HK-2 (cell line): Measurements from ENCODE around the gene RREB1.

Experiments
- DNase-seq: peaks from one replicate; pipeline ENCODE4 v3.0.0-alpha.2; 2018; ENCODE audit not compliant: unreplicated experiment

RREB1 gene

GRCh38 chr6:7193122-7193521 lies 85.4 kb downstream of the RREB1 start:
- no peak for DNase-seq

- no peak for DNase-seq
Measured at GRCh38 chr6:7194657-7195056, 86.9 kb downstream of the RREB1 start.

- DNase-seq, result no peak
Measured at GRCh38 chr6:7195339-7196018, 87.7 kb downstream of the RREB1 start.

GRCh38 chr6:7196019-7196402 lies 88.2 kb downstream of the RREB1 start:
- DNase-seq, result no peak

- DNase-seq, result no peak
Measured at GRCh38 chr6:7196685-7197283, 89.0 kb downstream of the RREB1 start.

GRCh38 chr6:7197747-7198146 lies 90.0 kb downstream of the RREB1 start:
- DNase-seq, result no peak

- no peak for DNase-seq
Measured at GRCh38 chr6:7198833-7199800, 91.4 kb downstream of the RREB1 start.

GRCh38 chr6:7200598-7201443 lies 93.1 kb downstream of the RREB1 start:
- no peak for DNase-seq

GRCh38 chr6:7201444-7201731 lies 93.6 kb downstream of the RREB1 start:
- no peak for DNase-seq

- no peak for DNase-seq
Measured at GRCh38 chr6:7201732-7202541, 94.2 kb downstream of the RREB1 start.

GRCh38 chr6:7202950-7203349 lies 95.2 kb downstream of the RREB1 start:
- DNase-seq, result no peak

- DNase-seq, result no peak
Measured at GRCh38 chr6:7203939-7204338, 96.2 kb downstream of the RREB1 start.

GRCh38 chr6:7204726-7205125 lies 97.0 kb downstream of the RREB1 start:
- no peak for DNase-seq

- no peak for DNase-seq
Measured at GRCh38 chr6:7207720-7208119, 100.0 kb downstream of the RREB1 start.

- no peak for DNase-seq
Measured at GRCh38 chr6:7213416-7213815, 105.7 kb downstream of the RREB1 start.

GRCh38 chr6:7214468-7214867 lies 106.7 kb downstream of the RREB1 start:
- no peak for DNase-seq

GRCh38 chr6:7215131-7215530 lies 107.4 kb downstream of the RREB1 start:
- DNase-seq, result no peak

GRCh38 chr6:7215798-7216231 lies 108.1 kb downstream of the RREB1 start:
- DNase-seq, result no peak

- DNase-seq, result no peak
Measured at GRCh38 chr6:7216941-7217621, 109.3 kb downstream of the RREB1 start.

GRCh38 chr6:7218406-7218988 lies 110.7 kb downstream of the RREB1 start:
- no peak for DNase-seq
